GM21529 (cell line): ENCODE measurements around the gene MRPS34.
A peak's percentile ranks its signal among the peaks of the same experiment; 100 is the strongest.

Experiments
- ATAC-seq: cut with Tn5 transposase; IDR thresholded peaks from one replicate; pipeline ENCODE4 v1.9.1; 2021; ENCODE audit not compliant: unreplicated experiment

MRPS34 gene

DNA sequence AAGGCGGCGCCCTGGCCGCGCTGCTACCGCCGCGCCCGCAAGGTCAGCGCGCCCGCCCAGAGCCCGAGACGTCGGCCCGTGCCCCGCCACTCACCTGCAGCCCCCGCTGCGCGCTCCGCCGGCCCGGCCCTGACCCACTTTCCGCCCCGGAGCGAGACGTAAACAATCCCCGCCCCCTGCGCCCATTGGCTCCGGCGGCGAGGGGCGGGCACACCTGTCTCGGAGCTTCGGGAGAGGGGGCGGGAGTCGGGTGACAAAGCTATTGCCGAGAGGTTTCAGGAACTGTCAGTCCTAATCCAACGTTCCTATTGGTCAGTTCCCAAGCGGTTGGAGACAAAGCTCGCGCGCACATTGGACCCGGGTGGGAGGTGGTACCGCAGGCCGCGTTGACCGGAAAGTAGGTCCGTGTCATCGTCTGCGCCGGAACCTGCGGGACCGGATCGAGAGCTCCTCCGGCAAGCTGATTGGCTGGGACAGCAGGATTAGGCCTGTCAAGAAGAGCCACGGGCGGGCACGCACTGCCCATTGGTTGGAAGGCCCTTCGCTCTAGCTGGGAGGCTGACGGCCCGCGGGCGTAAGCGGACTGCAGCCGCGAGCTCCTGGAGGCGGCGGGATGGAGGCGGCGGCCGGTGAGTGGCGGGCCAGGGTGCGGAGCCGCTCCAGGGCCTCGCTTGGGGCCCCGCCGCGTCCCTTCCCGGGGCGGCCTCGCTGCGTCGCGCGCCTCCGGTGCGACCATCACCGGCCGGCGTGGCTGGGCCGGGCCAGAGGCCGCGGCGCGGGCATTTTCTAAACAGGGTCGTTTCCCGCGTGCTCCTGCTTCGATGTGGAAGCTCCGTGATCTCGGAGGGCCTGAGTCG lies 9.7 kb upstream of the MRPS34 start, which contains the start of the genes NUBP2 and SPSB3:
Gene NUBP2, plus strand, starts transcription at position 553 of the 857 bp plus-strand sequence. Its CDS starts 61 bp downstream, at position 614.
Gene SPSB3, minus strand, starts transcription at position 164 of the 857 bp plus-strand sequence. CDS start 1,088 bp downstream, outside the sequence.
- ATAC-seq = peak; percentile 86

DNA sequence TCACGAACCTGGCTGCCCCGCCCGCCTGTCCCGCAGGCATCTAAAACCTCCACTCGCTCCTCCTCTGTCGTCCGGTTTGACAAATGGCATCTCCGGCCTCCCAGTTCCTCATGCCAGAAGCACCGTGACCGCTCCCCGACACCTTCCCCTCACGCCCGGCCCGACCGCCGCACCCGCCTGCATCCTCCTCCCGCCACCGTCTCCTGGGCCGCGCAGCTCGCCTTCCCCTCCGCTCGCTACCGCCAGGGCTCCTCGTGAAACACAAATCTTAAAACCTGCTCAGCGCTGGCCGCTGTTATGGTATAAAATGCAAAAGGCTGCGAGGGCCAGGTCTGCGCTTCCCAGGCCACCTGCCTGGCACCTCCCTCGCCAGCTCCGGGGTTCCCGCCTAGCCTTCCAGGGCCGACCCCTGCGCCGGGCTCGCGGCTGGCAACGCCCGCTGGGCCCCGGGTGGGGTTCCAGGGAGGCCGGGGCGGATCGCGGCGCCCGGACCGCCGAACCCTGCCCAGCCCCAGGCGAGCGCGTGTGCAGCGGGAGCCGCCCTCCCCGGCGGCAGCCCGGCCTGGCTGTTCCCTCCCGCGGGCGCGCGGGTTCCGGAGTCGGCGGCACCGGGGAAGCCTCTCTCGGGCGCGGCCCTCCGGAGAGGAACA lies 8.9 kb upstream of the MRPS34 start:
- peak; percentile 5 for ATAC-seq

DNA sequence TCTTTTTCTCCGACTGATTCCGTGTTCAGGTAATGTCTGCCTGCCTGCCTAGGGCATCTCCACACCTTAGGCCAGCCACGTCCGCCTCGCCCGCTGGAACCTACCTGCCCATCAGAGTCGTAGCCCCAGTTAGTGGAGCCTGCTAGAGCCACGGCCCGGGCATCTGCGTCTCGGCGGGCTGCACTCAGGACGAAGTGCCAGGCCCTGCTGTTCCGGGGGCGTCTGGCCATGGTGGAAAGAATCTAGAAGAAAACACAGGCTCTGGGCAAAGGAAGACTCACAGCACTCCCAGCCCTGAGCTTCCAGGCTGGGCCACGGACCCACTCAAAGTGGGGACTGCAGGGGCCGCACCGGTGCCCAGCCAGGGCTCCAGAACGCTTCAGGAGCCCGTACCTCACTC lies 8.3 kb upstream of the MRPS34 start:
- no peak for ATAC-seq

DNA sequence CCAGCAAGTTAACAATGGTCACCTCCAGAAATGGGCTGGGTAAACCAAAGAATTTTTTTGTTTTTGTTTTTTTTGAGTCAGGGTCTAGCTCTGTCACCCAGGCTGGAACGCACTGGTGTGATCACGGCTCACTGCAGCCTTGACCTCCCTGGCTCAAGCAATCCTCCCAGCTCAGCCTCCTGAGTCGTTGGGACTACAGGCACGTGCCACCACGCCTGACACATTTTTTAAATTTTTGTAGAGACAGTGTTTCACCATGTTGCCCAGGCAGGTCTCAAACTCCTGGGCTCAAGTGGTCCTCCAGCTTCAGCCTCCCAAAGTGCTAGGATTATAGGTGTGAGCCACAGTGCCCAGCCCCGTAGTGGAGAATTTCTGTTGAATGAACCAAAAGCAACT lies 7.7 kb upstream of the MRPS34 start:
- ATAC-seq = no peak

DNA sequence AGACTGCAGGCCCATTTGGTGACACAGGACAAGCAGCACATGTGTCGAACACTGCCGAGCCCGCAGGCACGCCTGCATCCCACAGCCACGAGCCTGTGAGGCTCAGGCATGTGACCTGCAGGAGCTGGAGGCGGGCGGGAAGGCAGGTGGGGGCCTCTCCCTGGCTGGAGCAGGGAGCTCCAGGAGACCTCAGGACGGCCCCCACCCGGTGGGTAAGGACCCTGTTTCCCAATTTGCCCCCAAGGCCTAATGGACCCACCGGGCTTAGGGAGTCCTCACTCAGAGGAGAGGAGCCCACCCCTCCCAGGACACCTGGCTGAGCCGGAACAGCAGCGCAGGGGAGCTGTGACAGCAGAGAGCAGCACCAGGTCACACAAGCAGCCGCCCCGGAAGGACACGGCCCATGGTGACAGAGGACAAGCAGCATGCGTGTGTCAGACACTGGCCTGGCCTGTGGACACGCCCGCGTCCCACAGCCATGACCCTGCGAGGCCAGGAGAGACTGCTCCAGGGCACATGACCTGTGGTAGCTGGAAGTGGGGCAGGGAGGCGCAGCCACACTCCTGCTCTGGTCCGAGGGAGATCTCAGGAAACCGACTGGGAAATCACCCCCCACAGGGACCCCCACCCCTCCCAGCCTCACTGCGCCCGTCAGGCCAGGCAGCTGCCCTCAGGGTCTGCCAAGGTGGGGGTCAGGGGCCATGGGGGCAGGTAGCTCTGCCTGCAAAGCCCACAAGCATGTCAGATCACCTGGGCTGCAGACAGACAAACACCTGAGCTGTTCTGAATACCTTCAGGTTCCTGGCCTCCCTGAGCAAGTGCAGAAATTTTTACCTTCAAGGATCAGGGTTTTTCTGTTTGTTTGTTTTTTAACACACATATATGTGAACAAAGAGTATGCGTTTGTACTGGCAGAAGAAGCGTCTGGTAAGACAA lies 7.1 kb upstream of the MRPS34 start:
- ATAC-seq = no peak

DNA sequence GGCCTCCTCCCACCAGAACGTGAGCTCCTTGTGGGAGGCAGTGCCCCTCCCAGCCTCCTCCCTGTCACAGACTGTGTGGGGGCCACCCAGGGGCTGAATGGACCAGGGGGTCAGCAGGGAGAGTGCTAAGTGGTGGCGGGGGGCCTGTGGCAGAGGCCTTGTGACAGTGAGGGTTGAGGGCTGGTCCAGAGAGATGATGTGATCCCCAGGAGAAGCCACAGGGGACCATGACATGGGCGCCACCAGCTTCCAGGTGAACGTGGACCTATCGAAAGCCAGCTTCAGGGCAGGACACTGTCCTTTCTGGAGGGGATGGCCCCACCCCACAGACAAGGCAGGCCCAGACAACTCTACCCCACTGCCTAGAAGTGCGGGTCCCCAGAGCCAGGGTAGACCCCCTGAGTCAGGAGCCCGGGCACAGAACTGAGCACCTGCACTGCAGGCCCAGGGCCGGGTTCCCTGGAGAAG lies 6.3 kb upstream of the MRPS34 start:
- ATAC-seq = no peak

DNA sequence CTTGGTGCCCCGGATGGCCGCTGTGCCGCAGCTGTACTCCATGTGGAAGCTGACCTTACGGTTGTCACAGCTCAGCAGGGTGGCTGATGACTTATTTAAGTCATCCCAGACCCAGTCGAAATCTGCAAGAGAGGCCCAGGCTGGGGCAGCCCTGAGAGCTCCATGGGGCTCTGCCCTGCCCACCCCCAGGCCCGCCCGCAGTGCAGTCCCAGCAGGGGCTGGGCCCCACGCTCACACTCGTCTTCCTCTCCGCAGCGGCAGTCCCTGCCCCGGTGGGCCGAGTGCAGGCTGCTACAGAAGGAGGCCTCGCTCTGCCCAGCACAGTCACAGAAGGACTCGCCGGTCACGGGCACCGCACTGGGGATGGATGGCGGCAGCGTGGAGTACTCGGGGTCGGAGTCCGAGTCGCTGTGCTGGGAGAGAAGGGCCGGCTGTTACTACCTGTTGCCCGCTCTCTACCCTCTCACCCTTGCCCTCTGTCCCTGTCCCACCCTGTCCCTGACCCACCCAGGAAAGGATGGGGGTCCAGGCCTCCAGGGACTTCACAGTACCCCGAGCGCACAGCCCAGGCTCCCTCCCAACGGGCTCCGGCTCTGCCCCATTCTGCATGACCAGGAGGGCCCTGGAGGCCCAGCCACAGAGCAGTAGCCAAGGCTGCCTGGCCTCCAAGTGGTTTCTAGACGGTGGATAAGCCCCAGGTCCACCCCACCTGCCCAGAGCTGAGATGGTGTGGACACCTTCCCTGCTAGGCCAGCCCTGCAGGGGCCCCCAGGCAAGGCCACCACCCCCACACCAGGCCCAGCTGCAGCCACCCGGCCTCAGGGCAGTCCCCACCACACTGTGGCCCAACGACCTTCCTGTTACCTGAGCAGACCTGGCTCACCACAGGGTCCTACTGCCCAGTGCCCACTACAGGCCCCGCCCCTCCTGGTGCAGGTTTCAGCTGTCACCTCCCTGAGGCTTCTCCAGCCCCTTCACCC lies 5.6 kb upstream of the MRPS34 start:
- ATAC-seq = no peak

DNA sequence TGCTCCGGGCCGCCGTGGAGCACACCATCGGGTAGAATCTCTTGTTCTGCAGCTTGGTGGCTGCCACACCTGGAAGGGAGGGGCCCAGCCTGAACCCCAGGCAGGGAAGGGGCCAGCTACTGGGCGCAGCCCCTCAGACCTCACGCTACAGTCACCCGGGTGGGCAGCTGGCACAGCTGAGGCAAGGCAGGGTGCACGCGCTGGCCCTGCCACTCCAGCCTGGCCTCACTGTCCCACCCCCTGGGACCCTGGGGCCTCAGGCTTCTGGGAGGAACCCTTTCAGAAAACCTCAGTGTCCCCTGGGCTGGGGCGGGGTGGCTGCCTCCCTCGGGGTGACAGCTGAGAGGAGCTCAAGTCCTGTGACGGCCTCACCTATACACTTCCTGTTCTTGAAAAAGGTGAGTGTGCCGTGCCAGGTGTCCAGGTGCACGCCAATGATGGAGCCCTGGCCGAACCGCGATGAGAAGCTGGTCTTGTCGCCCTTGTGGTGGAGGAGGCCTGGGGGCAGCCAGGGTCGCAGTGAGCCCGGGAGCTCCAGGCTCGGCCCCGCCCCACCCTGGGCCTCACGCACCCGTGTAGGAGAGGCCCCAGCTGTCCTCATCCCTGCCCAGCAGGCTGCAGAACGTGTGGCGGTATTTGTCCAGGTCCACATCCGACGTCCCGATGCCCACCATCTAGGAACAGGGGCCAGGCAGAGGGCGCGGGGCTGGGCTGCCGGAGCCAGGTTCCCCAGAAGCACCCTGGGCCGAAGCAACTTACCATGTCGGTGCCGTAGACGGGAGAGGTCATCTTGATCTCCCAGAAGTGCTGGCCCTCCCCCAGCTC lies 4.7 kb upstream of the MRPS34 start:
- no peak for ATAC-seq

DNA sequence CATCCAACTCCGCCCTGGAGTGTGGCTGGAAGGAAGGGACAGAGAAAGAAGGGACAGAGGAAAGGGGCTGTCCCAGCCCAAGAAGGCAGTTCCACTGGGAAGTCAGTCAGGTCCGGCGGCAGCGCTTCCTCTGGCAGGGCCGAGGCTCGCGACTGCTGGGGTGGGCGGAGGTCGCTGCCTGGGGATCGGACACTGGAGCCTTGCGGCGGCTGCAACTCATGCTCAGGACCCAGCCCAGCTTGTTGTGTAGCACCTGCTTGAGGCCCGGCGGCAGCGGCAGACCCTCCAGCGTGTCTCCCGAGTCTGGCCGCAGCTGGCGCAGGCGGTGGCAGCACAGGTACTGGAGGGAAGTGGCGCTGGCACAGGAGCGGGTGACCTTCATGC lies 4.0 kb upstream of the MRPS34 start:
- ATAC-seq = no peak

DNA sequence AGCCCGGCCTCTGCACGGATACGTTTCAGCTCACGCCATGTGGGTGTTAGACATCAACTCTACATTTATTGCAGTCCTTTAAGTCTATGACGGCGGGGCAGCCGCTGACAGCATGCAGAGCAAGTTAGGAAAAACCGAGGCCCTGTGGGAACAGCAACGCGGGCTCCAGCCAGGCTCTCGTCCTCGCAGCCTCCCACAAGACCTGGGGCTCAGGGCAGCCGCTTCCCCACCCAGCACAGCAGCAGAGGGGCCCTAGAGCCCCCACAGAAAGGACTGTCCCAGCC lies 3.7 kb upstream of the MRPS34 start:
- no peak for ATAC-seq

DNA sequence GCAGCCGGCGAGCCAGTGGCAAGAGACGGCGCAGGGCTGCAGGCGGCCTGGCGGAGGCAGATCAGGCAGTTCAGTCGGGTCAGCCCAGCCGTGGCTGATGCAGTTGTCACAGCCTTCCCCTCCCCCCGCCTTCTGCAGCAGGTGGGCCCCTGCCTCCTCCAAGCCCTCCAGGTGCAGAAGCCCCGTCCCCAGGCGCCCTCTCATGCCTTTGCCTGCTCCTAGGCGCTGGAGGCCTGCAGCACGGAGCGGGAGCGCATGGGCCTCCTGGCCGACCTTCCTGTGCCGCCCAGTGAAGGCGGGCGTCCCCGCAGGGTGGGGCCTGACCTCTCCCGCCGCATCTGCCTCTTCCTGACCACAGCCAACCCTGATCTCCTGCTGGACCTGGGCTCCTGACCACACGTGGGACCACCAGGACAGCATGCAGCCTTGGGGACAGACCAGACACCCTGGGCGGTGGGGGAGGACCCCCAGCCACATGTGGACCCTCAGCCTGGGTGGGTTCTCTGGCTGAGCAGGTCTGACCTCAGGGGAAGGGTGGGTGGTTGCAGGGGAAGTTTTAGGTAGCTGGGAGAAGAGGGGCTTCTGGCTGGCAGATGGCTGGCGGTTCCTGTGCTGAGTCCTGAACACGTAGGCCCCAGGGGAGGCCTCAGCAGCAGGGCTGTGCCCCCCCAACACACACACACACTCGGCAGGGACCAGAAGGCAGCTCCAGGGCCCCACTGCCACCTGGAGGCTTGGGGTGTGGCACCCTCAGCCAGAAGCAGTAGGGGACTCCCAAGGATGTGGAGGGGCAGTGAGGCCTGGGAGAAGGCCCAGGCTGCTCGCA lies 3.1 kb upstream of the MRPS34 start:
- no peak for ATAC-seq

DNA sequence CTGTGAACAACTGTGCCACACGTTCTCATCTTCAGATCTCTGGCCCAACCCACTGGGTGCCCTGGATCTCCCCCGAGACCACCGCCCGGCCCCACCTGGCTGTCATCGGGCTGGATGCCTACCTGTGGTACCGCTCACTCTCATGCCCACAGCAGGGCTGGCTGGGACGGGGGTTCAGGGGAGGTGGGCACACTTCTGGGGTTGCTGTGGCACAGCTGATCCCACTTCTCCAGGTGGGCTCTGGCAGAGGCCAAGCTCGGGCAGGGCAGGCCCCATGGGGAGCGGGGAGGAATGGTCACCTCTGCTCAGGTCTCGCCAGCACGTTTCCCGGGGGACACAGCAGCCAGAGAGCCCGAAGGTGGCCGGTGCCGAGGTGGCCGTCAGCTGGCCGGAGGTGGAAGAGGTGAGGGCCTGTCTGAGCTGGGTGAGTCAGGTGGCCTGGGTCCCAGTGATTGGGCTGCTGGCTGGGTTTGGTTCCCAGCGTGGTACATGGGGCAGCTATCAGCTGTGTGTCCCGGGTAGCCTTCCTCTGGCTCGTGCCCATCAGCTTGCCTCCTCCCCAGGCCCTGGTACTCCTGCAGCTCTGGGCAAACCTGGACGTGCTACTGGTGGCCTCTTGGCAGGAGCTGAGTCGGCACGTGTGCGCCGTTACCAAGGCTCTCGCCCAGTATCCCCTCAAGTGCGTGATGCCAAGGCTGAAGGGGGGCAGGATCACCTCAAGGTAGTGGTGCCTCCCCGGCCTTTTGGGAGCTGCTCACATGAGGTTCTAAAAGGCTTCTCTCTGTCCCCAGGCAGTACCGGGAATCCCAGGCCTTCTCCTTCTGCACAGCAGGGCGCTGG lies 2.3 kb upstream of the MRPS34 start:
- ATAC-seq = no peak

DNA sequence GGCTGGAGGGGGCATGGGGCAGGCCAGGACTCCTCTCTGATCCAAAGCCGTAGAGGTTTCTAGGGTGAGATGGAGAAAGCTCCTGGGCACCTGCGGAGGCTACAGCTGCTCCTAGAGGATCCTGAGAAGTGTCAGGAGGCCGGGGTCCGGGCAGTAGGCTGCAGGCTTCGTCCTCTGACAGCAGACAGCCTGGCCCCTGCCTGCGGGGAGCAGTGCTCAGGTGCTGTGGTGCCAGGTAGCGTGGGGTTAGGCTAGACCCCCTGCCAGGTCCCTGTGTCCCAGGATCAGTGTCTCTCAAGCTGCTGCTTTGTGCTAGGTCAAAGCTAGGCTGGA lies 1.5 kb upstream of the MRPS34 start:
- no peak for ATAC-seq

DNA sequence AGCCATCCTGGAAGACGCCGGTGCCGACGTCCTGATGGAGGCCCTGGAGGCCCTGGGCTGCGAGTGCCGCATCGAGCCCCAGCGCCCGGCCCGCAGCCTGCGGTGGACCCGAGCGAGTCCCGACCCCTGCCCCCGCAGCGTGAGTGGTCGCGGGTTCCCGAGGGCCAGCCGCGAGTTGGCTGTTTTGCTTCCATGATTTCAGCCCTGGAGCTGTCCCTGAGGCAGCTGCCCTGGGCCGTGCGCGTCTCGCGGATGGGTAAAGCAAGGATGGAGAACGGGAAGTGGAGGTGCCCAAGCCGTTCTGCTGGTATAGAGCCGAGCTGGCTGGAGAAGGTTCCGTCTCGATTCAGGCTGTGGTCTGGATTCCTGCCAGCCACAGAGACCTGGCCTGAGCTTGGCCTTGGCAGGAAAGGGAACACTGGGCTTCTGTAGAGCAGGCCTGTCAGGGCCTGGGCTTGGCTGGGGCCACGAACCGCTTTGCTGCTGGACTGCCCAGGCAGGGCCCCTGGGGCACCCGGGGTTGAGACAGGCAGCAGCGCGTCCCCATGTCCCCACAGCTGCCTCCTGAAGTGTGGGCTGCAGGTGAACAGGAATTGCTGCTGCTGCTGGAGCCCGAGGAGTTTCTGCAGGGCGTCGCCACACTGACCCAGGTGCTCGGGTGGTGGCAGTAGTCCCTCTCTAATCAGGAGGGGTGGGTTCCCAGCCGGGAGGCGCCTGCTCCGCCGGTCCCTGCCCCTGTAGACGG lies 941 bp upstream of the MRPS34 start:
- ATAC-seq = no peak

DNA sequence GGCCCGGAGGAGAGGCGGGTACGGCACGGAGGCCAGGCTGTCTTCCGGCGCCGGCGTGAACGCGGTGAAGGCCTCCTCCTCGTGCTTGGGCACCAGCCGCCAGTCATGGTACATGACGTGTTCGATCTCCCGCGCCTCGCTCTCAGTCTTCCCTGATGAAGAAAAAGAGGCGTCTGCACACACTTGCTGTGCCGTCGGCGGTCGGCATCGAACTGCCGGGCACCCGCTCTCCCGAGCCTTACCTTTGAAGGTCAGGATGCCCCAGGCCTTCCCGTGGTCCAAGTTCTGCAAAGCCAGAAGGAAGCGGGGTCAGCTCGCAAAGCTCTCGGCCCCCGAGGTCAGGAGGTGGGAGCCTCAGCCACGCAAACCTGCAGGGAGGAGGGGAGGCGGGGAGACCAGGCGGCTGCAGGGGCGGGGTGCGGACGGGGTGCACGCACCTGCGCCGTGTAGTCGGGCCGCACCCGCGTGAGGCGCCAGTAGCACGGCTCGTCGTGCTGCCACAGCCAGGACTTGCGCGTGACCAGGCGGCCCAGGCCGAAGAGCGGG lies 499 bp downstream of the MRPS34 start, which contains the start of gene EME2:
Gene EME2, plus strand, starts transcription at position 449 of the 546 bp plus-strand sequence. CDS start 418 bp downstream, outside the sequence.
- ATAC-seq = no peak

DNA sequence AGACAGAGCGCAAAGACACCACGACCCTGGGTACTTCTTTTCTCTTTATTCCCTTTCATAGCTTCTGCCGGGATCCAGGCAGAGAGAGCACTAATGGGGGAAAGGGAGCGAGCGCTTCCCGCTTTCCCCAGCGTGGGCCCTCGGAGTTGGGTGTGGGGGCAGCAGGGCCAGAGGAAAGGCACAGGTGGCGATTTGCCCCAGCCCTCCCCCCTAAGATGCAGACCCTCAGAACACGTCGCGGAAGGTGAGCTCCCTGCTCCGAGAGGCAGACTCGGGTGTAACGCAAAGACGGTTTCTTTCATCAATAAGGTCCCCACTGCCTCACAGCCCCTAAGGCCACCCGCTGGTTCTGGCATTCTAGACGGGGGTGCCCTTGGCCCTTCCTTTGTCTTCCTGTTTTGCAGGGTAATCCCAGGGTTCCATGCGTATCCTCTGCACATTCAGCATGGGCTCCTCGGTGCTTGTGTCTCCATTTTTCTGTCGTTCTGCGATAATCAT lies 1.0 kb downstream of the MRPS34 start:
- no peak for ATAC-seq
